Measurements from ENCODE around the gene NBEAL2.

The NBEAL2 gene

DNA sequence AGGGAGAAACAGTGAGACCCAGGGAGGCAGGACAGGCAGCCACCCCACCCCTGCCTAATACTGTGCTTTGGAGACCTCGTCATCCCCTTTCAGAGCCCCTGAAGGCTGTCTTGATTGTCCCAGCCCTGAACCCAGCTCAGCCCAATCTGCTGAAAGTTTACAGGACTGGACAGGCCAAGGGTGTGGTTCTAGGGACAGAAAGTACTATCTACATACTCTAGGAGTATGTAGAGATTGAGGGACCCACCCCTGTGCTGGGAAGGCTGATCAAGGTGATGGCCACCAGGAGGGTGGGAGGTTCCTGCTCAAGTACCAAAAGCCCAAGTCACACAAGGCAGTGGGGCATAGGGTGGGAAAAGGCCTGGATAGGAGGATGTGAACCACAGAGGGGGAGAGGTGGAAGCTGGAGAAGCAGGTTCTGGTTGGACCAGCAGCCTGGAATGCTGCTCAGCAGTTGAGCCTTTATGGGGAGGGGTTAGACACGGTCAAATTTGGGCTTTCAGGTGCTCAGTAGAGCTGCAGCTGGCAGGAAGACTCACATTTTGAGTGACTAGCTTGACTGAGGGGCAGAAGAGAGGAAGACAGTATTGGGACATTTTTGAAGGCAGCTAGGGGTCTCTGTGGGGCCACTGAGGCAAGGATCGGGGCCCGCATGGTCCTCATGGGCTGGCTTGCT, 6.7 kb downstream of the NBEAL2 start:
- peak; percentile 16 for FAIRE-seq
- TF ChIP-seq POLR2A (IDR thresholded peaks at IDR 0.05; ENCODE audit: low read depth, low read length) (no peak), POU2F2 (IDR thresholded peaks at IDR 0.05; ENCODE audit: low read depth, low read length) (no peak), TAF1 (IDR thresholded peaks at IDR 0.05; ENCODE audit: low read depth, low read length) (no peak)
- no peak for DNase-seq (ENCODE audit: insufficient read length, low spot score)

DNA sequence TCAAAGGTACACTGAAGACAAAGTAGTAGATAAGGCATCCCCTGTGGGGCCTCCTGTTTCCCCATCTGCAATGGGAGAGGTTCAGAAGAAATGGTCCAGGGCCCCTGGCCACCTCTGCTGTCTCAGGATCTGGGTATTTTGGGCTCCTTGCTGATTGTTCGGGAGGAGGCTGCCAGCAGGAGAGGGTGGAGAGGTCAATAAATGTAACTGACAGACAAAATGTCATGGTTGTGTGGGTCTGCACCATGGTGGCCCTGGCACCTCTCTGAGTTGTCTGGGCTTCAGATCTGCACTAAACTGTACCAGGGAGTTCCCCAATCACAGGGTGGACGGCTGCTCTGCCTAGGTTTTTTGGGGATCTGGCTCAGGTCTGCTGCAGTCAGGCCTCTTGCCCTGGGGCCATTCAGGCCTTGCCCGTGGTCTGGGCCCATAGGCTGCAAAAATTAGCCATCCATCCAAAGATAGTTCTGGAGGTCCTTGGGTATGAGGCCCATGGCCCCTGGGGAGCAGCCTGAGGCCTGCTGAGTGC, 7.4 kb downstream of the NBEAL2 start:
- DNase-seq (ENCODE audit: insufficient read length, low spot score) (no peak), FAIRE-seq (peak; percentile 40)
- TF ChIP-seq PAX5 (IDR thresholded peaks at IDR 0.05; ENCODE audit: insufficient read depth, low read length, severe bottlenecking), result no peak
- no peak for TF ChIP-seq SPI1 (IDR thresholded peaks at IDR 0.05; ENCODE audit: low read depth, low read length)
- TF ChIP-seq TAF1 (IDR thresholded peaks at IDR 0.05; ENCODE audit: low read depth, low read length), result no peak
- TF ChIP-seq POU2F2 (IDR thresholded peaks at IDR 0.05; ENCODE audit: low read depth, low read length), result no peak

DNA sequence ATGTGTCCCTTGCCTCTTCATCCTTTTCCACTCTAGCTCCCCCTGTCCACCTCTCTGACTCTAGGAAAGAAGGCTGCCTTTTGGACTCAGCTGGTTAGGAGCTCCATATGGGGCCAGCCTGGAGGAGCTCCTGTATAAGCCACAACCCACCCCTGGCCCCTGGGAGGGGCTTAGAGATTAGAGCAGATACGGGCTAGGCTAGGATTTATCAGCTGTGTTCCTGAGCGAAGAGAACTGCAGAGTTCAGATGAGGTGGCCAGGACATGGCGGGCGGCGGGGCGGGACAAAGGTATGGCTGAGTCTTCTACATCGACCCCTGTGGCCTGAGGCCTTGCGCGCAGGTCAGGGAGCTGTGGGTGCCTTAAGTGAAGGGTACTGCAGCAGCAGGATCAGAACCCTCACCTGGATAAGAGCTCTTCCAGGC, 7.9 kb downstream of the NBEAL2 start:
- no peak for DNase-seq (ENCODE audit: insufficient read length, low spot score)
- TF ChIP-seq TAF1 (IDR thresholded peaks at IDR 0.05; ENCODE audit: low read depth, low read length) (no peak), PAX5 (IDR thresholded peaks at IDR 0.05; ENCODE audit: insufficient read depth, low read length, severe bottlenecking) (no peak), POLR2AphosphoS5 (IDR thresholded peaks at IDR 0.05; ENCODE audit: low read depth, low read length) (no peak), POU2F2 (IDR thresholded peaks at IDR 0.05; ENCODE audit: low read depth, low read length) (no peak), SPI1 (IDR thresholded peaks at IDR 0.05; ENCODE audit: low read depth, low read length) (no peak), POLR2A (IDR thresholded peaks at IDR 0.05; ENCODE audit: low read depth, low read length) (no peak)
- no peak for FAIRE-seq

GRCh38 chr3:46987743-46988401, 8.4 kb downstream of the NBEAL2 start:
- peak; percentile 94 for DNase-seq (ENCODE audit: insufficient read length, low spot score)
- TF ChIP-seq POLR2AphosphoS5 (IDR thresholded peaks at IDR 0.05; ENCODE audit: low read depth, low read length) (no peak; the same call in 1 of the 2 replicates), PAX5 (IDR thresholded peaks at IDR 0.05; ENCODE audit: insufficient read depth, low read length, severe bottlenecking) (peak; percentile 74), POU2F2 (IDR thresholded peaks at IDR 0.05; ENCODE audit: low read depth, low read length) (no peak), SPI1 (IDR thresholded peaks at IDR 0.05; ENCODE audit: low read depth, low read length) (peak; percentile 49), TAF1 (IDR thresholded peaks at IDR 0.05; ENCODE audit: low read depth, low read length) (no peak)
- peak; percentile 97 for FAIRE-seq

DNA sequence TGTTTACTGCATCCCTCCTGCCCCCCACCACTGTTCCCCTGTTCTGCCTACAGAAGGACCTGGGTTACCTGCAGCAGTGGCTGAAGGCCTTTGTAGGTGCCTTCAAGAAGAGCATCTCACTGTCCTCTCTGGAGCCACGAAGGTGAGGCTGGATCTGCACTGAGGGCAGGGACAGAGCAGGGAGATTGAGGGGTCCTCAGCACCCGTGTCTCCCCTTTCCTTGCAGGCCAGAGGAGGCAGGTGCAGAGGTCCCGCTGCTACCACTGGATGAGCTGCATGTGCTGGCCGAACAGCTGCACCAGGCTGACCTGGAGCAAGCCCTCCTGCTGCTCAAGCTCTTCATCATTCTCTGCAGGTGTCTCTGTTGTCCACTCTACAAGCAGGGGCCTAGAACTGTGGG, 9.2 kb downstream of the NBEAL2 start:
- TF ChIP-seq TAF1 (IDR thresholded peaks at IDR 0.05; ENCODE audit: low read depth, low read length) (no peak), SPI1 (IDR thresholded peaks at IDR 0.05; ENCODE audit: low read depth, low read length) (no peak), POLR2AphosphoS5 (IDR thresholded peaks at IDR 0.05; ENCODE audit: low read depth, low read length) (no peak), PAX5 (IDR thresholded peaks at IDR 0.05; ENCODE audit: insufficient read depth, low read length, severe bottlenecking) (no peak), POLR2A (IDR thresholded peaks at IDR 0.05; ENCODE audit: low read depth, low read length) (no peak), POU2F2 (IDR thresholded peaks at IDR 0.05; ENCODE audit: low read depth, low read length) (no peak)
- no peak for DNase-seq (ENCODE audit: insufficient read length, low spot score)
- FAIRE-seq, result no peak

GRCh38 chr3:46989146-46989810, 9.8 kb downstream of the NBEAL2 start:
- DNase-seq (ENCODE audit: insufficient read length, low spot score) (no peak), FAIRE-seq (no peak)
- TF ChIP-seq POLR2AphosphoS5 (IDR thresholded peaks at IDR 0.05; ENCODE audit: low read depth, low read length) (no peak), POLR2A (IDR thresholded peaks at IDR 0.05; ENCODE audit: low read depth, low read length) (no peak), TAF1 (IDR thresholded peaks at IDR 0.05; ENCODE audit: low read depth, low read length) (no peak), PAX5 (IDR thresholded peaks at IDR 0.05; ENCODE audit: insufficient read depth, low read length, severe bottlenecking) (no peak), POU2F2 (IDR thresholded peaks at IDR 0.05; ENCODE audit: low read depth, low read length) (no peak), SPI1 (IDR thresholded peaks at IDR 0.05; ENCODE audit: low read depth, low read length) (no peak)

DNA sequence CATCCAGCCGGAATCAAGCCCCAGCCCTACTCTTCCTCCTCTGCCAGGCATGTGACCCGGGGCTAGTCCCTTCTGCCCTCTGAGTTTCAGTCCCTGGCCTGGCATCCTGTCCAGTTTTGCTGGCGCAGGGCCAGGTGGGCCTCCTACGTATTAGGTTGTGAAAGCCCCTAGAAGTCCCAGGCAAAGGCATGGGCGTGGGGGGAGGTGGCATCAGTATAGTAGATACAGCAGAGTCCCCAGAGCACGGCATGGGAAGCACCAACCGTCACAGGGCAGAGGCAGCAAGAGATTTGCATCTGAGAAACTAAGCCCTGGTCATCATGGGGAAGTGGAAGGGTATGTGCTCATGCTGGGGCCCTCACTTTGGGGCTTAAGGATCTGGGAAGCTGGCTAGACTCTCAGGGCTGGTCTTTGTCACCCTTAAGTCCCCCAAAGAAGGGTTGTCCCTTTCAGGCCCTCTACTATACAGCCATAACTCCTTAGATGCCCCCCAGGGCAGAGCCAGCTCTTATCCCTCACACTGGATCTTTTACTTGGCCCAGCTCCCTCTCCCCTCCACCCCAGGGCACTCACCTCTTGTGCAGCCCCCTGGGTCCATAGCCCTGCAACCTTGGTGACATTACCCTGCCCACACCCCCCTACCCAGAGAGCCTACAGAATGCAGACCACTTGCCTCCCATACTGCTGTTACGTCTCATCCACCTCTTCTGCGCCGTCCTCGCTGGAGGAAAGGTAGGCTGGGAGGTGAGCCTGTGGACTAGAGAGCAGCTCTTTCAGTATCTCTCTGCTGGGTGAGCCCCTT, 11.3 kb downstream of the NBEAL2 start:
- DNase-seq (ENCODE audit: insufficient read length, low spot score), result no peak
- peak; percentile 84 for FAIRE-seq
- TF ChIP-seq SPI1 (IDR thresholded peaks at IDR 0.05; ENCODE audit: low read depth, low read length), result peak; percentile 72
- TF ChIP-seq PAX5 (IDR thresholded peaks at IDR 0.05; ENCODE audit: insufficient read depth, low read length, severe bottlenecking), result no peak
- no peak for TF ChIP-seq POLR2AphosphoS5 (IDR thresholded peaks at IDR 0.05; ENCODE audit: low read depth, low read length)

- no peak for FAIRE-seq
- no peak for TF ChIP-seq POLR2AphosphoS5 (IDR thresholded peaks at IDR 0.05; ENCODE audit: low read depth, low read length)
- no peak for DNase-seq (ENCODE audit: insufficient read length, low spot score)
Observed at GRCh38 chr3:46991406-46992165, 12.1 kb downstream of the NBEAL2 start.

GRCh38 chr3:46992231-46992630, 12.8 kb downstream of the NBEAL2 start:
- TF ChIP-seq POLR2A (IDR thresholded peaks at IDR 0.05; ENCODE audit: low read depth, low read length) (no peak), SPI1 (IDR thresholded peaks at IDR 0.05; ENCODE audit: low read depth, low read length) (no peak), POU2F2 (IDR thresholded peaks at IDR 0.05; ENCODE audit: low read depth, low read length) (no peak), TAF1 (IDR thresholded peaks at IDR 0.05; ENCODE audit: low read depth, low read length) (no peak), PAX5 (IDR thresholded peaks at IDR 0.05; ENCODE audit: insufficient read depth, low read length, severe bottlenecking) (no peak), POLR2AphosphoS5 (IDR thresholded peaks at IDR 0.05; ENCODE audit: low read depth, low read length) (no peak)
- DNase-seq (ENCODE audit: insufficient read length, low spot score) (no peak), FAIRE-seq (no peak)
